Activated naive CD8-positive, alpha-beta T cell (primary cell): ENCODE data around the gene AFF3.

Experiments used
- H3K27ac Mint-ChIP-seq: one replicate; pipeline ENCODE4 v1.8.0; 2021; ENCODE audit warnings: mixed read lengths
- H3K27me3 Mint-ChIP-seq: one replicate; pipeline ENCODE4 v1.8.0; 2021; ENCODE audit warnings: mixed read lengths
- H3K36me3 Mint-ChIP-seq: one replicate; pipeline ENCODE4 v1.8.0; 2021; ENCODE audit warnings: mixed read lengths
- H3K4me1 Mint-ChIP-seq: one replicate; pipeline ENCODE4 v1.8.0; 2021; ENCODE audit warnings: low read depth, mixed read lengths
- H3K4me3 Mint-ChIP-seq: one replicate; pipeline ENCODE4 v1.8.0; 2021; ENCODE audit warnings: mild to moderate bottlenecking, mixed read lengths
- H3K9me3 Mint-ChIP-seq: one replicate; pipeline ENCODE4 v1.8.0; 2021; ENCODE audit warnings: low read depth, mixed read lengths

The AFF3 gene

DNA sequence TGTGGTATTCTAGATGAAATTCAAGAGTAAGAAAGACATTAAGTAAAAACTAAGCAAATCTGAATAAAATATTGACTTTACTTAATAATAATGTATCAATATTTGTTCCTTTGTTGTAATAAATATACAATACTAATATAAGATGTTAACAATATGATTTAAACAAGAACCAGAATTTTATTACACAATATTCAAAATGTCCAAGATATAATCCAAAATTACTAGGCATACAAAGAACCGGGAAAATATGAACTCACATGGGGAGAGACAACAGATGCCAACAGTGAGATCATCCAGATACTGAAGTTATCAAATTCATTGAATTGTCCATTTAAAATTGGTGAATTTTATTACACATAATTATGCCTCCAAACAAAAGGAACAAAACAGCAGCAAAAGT, 286.3 kb downstream of the AFF3 start:
- peaks cover 5% of the 10 kb centered on the region for H3K9me3 Mint-ChIP-seq
- no peak overlapping the region for H3K4me3 Mint-ChIP-seq
- H3K27ac Mint-ChIP-seq = no peak overlapping the region
- H3K27me3 Mint-ChIP-seq = no peaks in the 10 kb centered on the region
- H3K36me3 Mint-ChIP-seq = no peaks in the 10 kb centered on the region
- peaks cover 4% of the 10 kb centered on the region for H3K4me1 Mint-ChIP-seq

DNA sequence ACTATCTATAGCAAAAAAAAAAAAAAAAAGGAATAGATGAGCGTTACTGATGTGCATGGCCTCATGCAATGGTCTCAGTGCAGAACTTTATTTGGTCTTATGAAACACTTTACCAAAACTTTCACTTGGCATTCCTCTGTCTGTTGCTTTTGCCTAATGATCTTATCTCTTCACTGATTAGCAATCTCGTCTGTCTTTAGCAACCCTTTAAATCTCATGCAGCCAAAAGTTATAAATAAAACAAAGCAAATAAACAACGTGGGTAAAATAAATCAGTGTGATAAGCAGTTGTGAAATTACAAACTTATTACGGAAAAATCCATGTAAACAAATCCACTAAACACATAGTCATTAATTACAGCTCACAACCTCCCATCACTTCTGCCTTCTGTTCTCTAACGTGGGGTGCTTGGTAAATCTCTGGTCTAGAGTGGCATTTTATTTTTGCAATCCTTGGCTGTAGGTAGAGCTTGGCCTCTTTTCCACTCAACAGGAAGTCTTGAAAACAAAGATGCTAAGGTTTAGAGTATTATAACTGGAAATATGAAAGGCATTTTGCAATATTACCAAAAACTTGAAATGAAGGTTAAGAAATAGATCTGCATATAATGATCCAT, 288.0 kb downstream of the AFF3 start:
- Mint-ChIP-seq H3K9me3 (peaks cover 5% of the 10 kb centered on the region), H3K27ac (no peak overlapping the region), H3K36me3 (no peaks in the 10 kb centered on the region), H3K4me3 (no peak overlapping the region), H3K27me3 (no peaks in the 10 kb centered on the region), H3K4me1 (no peaks in the 10 kb centered on the region)

DNA sequence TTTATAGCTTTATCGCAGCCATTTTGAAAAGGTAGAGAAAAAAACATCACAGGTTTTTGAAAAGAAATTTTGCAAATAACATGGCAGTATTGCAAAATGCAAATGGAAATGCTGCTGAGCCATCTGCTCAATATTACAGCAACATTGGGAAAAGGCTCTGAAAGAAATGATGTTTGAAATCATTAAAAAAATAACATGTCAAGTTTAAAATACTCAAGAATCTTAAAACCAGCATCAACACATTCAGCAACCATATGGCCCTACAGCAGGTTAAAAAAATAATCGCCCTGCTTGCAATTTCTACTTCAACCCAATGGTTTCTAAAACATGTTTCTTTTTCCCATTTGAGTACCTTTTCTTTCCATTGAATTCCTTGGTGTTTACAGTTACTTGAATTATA, 289.4 kb downstream of the AFF3 start:
- H3K36me3 Mint-ChIP-seq = no peaks in the 10 kb centered on the region
- H3K4me1 Mint-ChIP-seq = no peaks in the 10 kb centered on the region
- H3K27me3 Mint-ChIP-seq = no peaks in the 10 kb centered on the region
- no peak overlapping the region for H3K27ac Mint-ChIP-seq
- H3K4me3 Mint-ChIP-seq = no peak overlapping the region
- peaks cover 5% of the 10 kb centered on the region for H3K9me3 Mint-ChIP-seq

DNA sequence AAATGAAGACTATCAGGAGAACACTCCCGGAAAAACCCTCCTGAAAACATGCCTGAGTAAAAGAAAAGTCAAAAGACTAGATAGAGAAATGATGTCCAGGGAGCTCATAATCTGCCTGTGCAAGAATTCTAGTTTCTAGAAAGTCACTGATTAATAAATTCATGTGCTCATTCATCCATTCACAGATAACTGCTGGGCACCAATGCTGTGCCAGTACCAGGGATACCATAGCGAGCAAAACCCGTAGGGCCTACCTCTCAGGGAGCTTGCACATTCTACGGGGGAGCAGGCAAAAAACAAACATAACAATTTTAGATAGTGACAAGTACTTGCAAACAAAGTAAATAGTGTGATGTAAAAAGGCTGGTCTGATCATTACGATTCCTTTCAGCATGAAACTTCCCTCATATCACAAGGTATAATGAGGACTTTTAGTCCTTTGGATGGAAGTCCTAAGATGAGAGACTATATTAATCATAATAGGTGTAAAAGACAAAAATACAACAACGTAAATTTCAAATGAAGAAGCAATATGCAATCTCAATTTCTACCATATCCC, 289.9 kb downstream of the AFF3 start:
- peaks cover 5% of the 10 kb centered on the region for H3K9me3 Mint-ChIP-seq
- peaks cover 2% of the 10 kb centered on the region for H3K27me3 Mint-ChIP-seq
- H3K36me3 Mint-ChIP-seq = no peaks in the 10 kb centered on the region
- H3K4me1 Mint-ChIP-seq = no peaks in the 10 kb centered on the region
- no peak overlapping the region for H3K4me3 Mint-ChIP-seq
- H3K27ac Mint-ChIP-seq = no peak overlapping the region

DNA sequence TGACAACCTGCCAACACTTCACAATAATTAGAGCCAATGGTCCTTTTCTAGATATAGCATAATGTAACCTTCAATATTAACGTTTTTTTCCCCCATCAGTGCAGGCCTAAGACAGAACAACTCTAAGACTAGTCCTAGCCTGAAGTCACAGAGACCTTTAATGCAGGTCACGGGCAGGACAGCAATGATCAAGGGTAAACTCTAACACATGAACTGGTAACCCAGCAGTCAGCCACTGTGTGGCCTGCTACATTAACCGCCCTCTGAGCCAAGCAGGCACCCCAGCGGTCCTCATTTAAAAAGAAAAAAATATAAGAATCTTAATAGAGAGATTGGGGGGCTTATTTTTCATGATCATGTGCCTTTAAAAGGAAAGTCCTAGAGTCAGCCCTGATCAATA, 290.6 kb downstream of the AFF3 start:
- no peaks in the 10 kb centered on the region for H3K36me3 Mint-ChIP-seq
- H3K4me1 Mint-ChIP-seq = no peaks in the 10 kb centered on the region
- H3K27ac Mint-ChIP-seq = no peak overlapping the region
- peaks cover 5% of the 10 kb centered on the region for H3K9me3 Mint-ChIP-seq
- peaks cover 2% of the 10 kb centered on the region for H3K27me3 Mint-ChIP-seq
- no peak overlapping the region for H3K4me3 Mint-ChIP-seq

DNA sequence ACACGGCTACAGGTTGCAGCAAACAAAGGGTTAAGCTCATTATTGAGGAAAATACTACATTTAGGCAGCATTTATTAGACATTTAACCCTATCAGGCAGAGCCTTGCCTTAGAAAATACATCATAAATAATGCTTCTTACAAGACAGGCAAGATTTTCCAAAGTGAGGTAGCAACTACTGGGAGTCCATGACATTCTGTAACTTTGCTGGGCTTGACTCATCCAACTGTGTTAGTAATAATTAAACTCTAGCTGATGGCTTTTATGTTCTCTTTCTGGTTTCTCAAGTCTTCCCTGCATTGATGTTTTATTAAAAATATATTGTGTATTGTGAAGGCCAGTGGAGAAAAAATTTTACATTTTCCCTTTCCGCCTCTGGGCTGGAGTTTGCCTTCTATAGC, 291.3 kb downstream of the AFF3 start:
- Mint-ChIP-seq H3K4me1 (no peaks in the 10 kb centered on the region), H3K9me3 (peaks cover 2% of the 10 kb centered on the region), H3K27ac (no peak overlapping the region), H3K4me3 (no peak overlapping the region), H3K36me3 (no peaks in the 10 kb centered on the region), H3K27me3 (peaks cover 2% of the 10 kb centered on the region)

DNA sequence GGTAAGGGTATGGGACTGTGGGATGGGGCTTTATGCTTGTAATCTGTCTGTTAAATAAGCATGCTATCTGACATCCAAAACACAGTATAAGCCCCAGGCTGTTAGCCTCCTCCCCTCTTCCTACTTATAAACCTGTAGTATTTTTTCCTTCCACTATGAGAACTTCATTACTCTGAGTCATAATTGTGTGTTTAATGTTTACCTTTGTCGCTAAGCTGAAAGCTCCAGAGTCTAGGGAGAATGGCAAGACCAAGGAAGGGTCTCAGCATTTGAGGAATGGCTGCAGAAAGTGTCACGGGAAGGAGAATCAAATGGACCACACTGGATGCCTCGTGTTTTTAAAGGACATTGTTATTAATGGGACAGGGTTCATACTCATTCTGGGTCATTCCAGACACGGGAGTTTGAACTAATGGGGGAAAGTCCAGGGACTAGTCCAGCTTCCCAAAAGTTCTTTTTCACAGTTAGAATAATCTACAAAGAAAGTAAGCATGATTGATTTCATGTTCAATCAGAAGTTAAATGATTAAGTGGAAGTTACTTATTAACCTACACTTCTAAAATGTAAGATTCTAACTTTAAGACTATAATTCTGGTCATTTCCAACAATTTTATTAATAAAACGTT, 292.2 kb downstream of the AFF3 start:
- Mint-ChIP-seq H3K36me3 (no peaks in the 10 kb centered on the region), H3K27ac (no peak overlapping the region), H3K4me1 (no peaks in the 10 kb centered on the region), H3K9me3 (no peaks in the 10 kb centered on the region), H3K27me3 (peaks cover 2% of the 10 kb centered on the region), H3K4me3 (no peak overlapping the region)

DNA sequence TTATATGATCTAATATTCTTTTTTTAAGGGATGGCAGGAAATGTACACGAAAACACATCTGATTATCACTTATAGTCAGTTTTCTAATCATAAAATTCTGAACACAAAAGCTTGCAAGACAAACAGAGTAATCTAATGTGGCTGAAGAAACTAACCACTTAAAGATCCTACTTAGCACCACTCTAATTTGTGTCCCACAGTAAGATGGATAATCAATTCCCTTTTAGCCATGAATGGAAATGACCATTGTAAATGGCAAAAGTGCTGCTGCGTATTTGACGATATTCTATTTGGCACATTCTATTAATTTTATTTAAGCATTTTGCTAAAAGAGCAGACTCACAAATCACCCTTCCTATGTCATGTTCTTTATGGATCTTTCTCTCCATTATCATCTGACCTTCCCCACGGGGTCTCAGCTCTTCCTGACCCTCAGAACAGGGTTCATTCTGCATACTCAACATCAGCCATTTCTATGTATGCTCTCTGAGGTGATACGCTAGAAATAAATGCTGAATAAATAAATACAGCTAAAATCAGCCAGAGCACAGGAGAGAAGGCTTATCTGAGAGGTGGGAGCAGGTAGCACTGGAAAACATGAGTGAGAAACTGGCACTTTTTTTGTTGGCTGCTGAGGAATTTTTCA, 295.8 kb downstream of the AFF3 start:
- no peak overlapping the region for H3K4me3 Mint-ChIP-seq
- H3K9me3 Mint-ChIP-seq = no peaks in the 10 kb centered on the region
- H3K36me3 Mint-ChIP-seq = no peaks in the 10 kb centered on the region
- peaks cover 2% of the 10 kb centered on the region for H3K27me3 Mint-ChIP-seq
- H3K4me1 Mint-ChIP-seq = no peaks in the 10 kb centered on the region
- H3K27ac Mint-ChIP-seq = no peak overlapping the region

DNA sequence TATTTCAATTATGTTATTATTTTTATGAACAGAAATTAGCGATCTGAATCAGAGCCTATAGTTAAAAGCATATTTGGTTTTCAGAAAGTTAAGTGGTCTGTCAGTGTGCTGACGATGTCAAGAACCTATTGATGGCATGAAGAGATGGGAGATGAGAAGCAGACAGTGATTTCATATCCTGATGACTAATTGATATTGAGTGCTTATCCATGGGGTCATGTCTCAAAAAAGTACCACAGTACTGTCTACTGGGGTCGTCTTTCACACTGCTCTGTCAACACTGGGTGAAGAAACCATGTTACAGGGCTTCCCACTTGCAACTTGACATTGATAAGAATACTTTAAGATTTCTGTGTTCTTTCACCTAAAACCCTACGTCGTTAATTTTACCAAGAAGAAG, 297.1 kb downstream of the AFF3 start:
- Mint-ChIP-seq H3K4me3 (no peak overlapping the region), H3K9me3 (no peaks in the 10 kb centered on the region), H3K36me3 (no peaks in the 10 kb centered on the region), H3K27ac (no peak overlapping the region), H3K27me3 (peaks cover 2% of the 10 kb centered on the region), H3K4me1 (no peaks in the 10 kb centered on the region)

DNA sequence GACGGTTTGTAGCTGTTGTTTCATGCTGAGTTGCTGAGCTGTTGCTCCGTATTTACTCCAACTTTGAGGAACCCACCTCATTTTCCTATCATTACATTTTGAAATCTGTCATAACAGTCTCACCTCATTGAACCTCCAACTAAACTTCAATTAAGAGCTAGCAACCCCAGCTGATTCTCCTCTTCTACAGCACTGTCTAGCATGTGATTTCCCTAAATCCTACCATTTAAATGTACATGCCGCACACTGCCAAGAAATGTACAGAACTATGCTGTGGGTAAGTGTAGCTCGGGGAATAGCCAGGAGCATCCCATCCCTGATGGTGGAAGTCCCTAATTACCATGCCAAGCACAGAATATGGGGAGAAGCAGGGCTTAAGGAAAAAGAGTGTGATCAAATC, 299.9 kb downstream of the AFF3 start:
- H3K4me1 Mint-ChIP-seq = no peaks in the 10 kb centered on the region

DNA sequence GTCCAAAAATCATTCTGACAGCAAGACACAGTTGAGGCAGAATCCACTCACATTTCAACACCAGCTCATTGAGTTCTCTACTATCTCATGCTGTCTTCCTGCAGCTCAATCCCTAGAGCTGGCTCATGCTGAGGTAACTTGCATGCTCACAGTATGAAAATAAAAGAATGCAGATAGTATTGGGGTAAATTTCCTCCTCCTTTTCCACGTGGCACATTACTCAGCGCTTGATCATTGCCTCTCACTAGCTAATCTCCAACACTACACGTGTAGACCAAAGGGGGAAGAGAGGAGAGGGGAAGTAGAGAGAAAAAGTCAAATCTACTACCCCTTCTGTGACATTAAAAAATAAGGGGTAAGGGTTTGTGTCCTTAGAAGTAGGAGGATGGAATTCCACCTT, 300.6 kb downstream of the AFF3 start:
- no peak overlapping the region for H3K27ac Mint-ChIP-seq
- no peaks in the 10 kb centered on the region for H3K36me3 Mint-ChIP-seq
- H3K9me3 Mint-ChIP-seq = no peaks in the 10 kb centered on the region
- no peak overlapping the region for H3K4me3 Mint-ChIP-seq
- no peaks in the 10 kb centered on the region for H3K27me3 Mint-ChIP-seq
- H3K4me1 Mint-ChIP-seq = no peaks in the 10 kb centered on the region

More for the DNA sequence above, 299.9 kb downstream of the AFF3 start:
- H3K27ac Mint-ChIP-seq = no peak overlapping the region
- H3K9me3 Mint-ChIP-seq = no peaks in the 10 kb centered on the region
- no peaks in the 10 kb centered on the region for H3K36me3 Mint-ChIP-seq
- no peak overlapping the region for H3K4me3 Mint-ChIP-seq
- no peaks in the 10 kb centered on the region for H3K27me3 Mint-ChIP-seq

DNA sequence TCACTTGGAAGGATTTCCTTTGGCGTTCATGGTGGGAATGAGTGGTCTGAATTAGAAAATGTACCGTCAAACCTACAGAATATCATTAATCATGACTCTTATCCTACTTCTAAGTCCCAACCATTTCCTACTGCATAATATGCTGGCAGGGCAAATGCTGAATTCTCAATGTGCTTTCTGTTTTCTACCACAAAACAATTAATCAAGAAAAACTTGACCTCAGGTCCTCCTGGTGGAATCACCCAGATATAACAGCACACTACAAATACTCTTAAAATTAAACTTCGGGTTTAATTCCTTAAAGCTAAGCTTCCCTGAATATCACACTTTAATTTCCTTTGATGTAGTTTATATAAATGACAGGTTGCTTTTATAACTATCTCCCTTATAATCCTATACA, 301.6 kb downstream of the AFF3 start:
- Mint-ChIP-seq H3K4me3 (no peak overlapping the region), H3K4me1 (no peaks in the 10 kb centered on the region), H3K9me3 (no peaks in the 10 kb centered on the region), H3K27me3 (no peaks in the 10 kb centered on the region), H3K27ac (no peak overlapping the region), H3K36me3 (no peaks in the 10 kb centered on the region)

DNA sequence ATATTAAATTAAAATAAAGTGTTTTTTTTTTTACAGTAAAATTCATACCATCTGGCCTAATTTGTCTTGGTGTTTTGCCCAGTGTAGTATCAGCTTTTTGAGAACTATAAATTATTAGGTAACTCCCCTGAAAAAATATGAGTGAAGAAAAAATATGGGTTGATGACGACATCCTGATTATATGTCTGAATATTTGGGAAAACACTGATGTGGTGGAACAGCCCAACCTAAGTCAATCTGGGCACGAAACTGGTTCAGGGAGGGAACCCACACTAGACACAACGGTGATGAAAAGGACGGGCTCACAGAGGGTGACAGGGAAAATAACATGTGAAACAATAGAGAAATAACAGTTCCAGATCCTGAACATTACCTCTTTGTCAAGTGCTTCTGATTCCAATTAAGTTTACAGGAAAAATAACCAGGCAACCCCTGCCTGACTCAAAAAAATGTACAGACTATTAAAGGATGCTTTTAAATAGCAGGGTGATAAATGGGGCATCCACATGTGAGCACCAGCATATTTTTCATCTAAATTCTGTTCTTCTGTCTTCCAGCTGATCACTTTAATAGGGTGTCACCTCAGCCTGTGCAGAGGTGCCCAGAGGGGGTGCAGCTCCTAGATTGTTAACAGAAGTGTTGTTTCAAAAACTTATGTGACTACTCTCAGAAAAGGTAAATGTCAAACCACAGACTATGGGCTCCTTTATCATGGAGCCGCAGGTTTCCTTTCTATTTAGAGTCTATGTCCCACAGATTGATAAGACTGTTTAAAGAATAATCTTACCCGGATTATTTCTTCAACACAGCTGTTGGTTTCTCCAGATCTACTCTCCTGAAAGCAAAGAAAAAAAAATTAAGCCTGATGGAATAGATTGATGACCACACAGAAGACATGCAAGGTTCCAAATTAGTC, 305.4 kb downstream of the AFF3 start:
- H3K4me3 Mint-ChIP-seq = no peak overlapping the region
- peaks cover 3% of the 10 kb centered on the region for H3K36me3 Mint-ChIP-seq
- H3K9me3 Mint-ChIP-seq = no peaks in the 10 kb centered on the region
- H3K4me1 Mint-ChIP-seq = no peaks in the 10 kb centered on the region
- H3K27me3 Mint-ChIP-seq = no peaks in the 10 kb centered on the region
- no peak overlapping the region for H3K27ac Mint-ChIP-seq

DNA sequence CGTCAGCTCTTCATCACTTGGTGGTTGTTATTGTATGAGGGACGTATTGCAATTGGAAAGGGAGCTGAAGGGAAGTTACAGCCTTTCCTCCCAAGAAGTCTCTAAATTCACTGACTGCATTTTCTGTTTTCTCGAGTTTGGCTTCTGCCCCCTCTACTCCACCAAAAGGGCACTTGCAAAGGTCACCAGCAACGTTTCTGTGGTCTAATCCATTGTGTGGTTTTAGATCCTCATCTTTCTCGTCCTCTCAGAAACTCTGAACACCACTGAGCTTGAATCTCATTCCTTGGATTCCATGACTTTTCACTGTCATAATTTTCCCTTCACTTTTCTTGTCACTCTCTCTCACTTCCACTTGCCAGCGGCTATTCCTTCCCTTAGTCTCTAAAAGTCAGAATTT, 308.0 kb downstream of the AFF3 start:
- H3K27me3 Mint-ChIP-seq = no peaks in the 10 kb centered on the region
- no peak overlapping the region for H3K27ac Mint-ChIP-seq
- H3K4me3 Mint-ChIP-seq = no peak overlapping the region
- H3K9me3 Mint-ChIP-seq = no peaks in the 10 kb centered on the region
- H3K36me3 Mint-ChIP-seq = peaks cover 3% of the 10 kb centered on the region
- H3K4me1 Mint-ChIP-seq = no peaks in the 10 kb centered on the region
